Spinal cord (tissue), 10 donors: Measurements from ENCODE around the gene B4GALNT1. TPM values are rescaled to one million over a fixed set of nuclear protein-coding genes. Genes with fewer than 3 reads are reported as not detected.

Source experiments
- DNase-seq, 6 donors: peaks; one replicate each; pipeline versions ENCODE4 v3.0.0 to v3.0.0-alpha.2; 2013 to 2015; ENCODE audit warnings: low spot score in 6 of 6, low read depth in 4 of 6
- H3K27ac ChIP-seq: one replicate; pipeline ENCODE4 v1.5.1; 2013; ENCODE audit warnings: low read depth, low read length, control low read depth
- H3K27me3 ChIP-seq: one replicate; pipeline ENCODE4 v1.6.1; 2013; ENCODE audit warnings: low read length; ENCODE audit not compliant: control insufficient read depth, insufficient read depth
- H3K36me3 ChIP-seq: one replicate; pipeline ENCODE4 v1.6.1; 2013; ENCODE audit warnings: low read length; ENCODE audit not compliant: control insufficient read depth, insufficient read depth
- H3K4me1 ChIP-seq: one replicate; pipeline ENCODE4 v1.6.1; 2013; ENCODE audit warnings: low read length; ENCODE audit not compliant: control insufficient read depth, insufficient read depth
- H3K4me3 ChIP-seq: one replicate; pipeline ENCODE4 v1.5.1; 2013; ENCODE audit warnings: low read depth, low read length, control low read depth
- H3K9me3 ChIP-seq: one replicate; pipeline ENCODE4 v1.6.1; 2013; ENCODE audit warnings: low read length; ENCODE audit not compliant: control insufficient read depth, insufficient read depth
- WGBS: methylation state at CpG from one replicate; pipeline ENCODE4 v1.1.5; 2013; ENCODE audit warnings: missing lambda C conversion rate; ENCODE audit not compliant: insufficient coverage; 5-methylcytosine and 5-hydroxymethylcytosine counted together
- polyA plus RNA-seq, 2 donors: library from polyadenylated mRNA; unstranded; fragments of 120-200 nt; gene quantifications; one replicate each; pipeline ENCODE4 v1.2.1, GENCODE V29; 2013; ENCODE audit not compliant: insufficient read length in 2 of 2
- total RNA-seq, 2 donors: library from RNA; depleted of rRNA in 1 of 2; stranded (reverse); fragments of 120-200 nt in 1 of 2; fragments of >200 nt in 1 of 2; gene quantifications; one replicate each; pipeline versions ENCODE4 v1.2.3 to v1.2.4, GENCODE V29; 2013 to 2014
- donor health status: healthy.

B4GALNT1 gene
- total and polyA plus RNA-seq, 4 donors: 11.7 to 50.0 (median 32.7) TPM

DNA sequence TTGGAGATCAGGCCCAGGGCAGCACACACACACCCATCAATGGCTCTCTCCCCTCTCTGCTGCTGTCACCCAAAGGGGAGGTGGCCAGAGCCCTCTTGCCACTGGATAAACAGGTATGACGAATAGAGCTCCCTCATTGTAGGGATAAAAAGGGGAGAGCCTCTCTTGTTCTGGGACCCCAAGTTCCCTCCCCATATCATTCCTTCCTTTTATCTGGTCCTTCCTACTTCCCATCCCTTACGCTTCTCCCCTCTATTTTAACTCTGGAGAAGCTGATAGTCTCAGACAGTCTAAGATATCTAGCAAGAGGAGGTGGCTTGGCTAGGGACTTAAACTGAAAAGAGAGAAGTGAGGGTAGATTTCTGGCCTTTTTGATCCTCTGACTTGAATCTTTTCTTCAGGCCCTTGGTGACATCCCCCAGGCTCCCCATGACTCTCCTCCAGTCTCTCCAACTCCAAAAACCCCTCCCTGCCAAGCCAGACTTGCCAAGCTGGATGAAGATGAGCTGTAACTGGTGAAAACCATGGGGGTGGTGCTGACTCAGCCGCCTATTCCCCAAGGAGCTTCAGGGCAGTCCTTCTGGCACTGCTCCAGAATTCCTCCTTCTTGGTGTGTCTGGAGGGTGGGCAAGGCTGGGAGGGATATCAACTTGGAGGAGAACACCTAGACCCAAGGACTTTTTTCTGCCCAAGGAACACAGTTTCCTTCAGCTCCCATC, 16.5 kb downstream of the B4GALNT1 start:
- Histone ChIP-seq H3K27ac (no peak overlapping the region), H3K27me3 (peaks cover 29% of the 10 kb centered on the region)

DNA sequence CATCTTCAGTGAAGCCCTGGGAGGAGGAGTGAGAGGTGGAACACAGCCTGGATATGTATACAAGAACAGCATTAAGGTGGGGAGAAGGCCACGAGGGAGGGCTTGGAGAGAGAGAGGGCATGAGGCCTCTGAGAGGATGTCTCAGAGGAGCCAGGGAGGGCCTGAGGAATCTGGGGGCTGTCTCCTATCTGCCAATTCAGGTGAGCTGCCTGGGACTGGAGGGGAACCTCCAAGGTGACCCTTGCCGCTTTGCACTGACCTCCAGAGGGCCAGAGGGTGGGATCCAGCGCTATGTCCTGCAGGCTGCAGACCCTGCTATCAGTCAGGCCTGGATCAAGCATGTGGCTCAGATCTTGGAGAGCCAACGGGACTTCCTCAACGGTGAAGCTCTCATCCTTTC, 17.4 kb downstream of the B4GALNT1 start:
- peaks cover 20% of the 10 kb centered on the region for H3K27me3 ChIP-seq
- no peaks in the 10 kb centered on the region for H3K9me3 ChIP-seq
- DNase-seq: no peak
- H3K4me3 ChIP-seq: no peak overlapping the region
- H3K36me3 ChIP-seq: peaks cover 38% of the 10 kb centered on the region
- no peak overlapping the region for H3K27ac ChIP-seq
- 89% methylated on average over 5 of the region's 5 CpGs for WGBS
- H3K4me1 ChIP-seq: peaks cover 29% of the 10 kb centered on the region

More for the DNA sequence above, 16.5 kb downstream of the B4GALNT1 start:
- DNase-seq: no peak
- Histone ChIP-seq H3K36me3 (peaks cover 38% of the 10 kb centered on the region), H3K4me1 (peaks cover 33% of the 10 kb centered on the region), H3K9me3 (no peaks in the 10 kb centered on the region), H3K4me3 (no peak overlapping the region)
- WGBS: no CpG with 5 or more reads among the region's 3 CpGs

GRCh38 chr12:57614948-57615500, 18.0 kb downstream of the B4GALNT1 start:
- Histone ChIP-seq H3K4me1 (peaks cover 34% of the 10 kb centered on the region), H3K27ac (no peak overlapping the region), H3K36me3 (peaks cover 38% of the 10 kb centered on the region), H3K9me3 (no peaks in the 10 kb centered on the region), H3K4me3 (no peak overlapping the region), H3K27me3 (peaks cover 14% of the 10 kb centered on the region)
- WGBS: 93% methylated on average over 8 of the region's 11 CpGs
- DNase-seq: no peak

GRCh38 chr12:57614178-57614947, 18.6 kb downstream of the B4GALNT1 start:
- DNase-seq: peak in 2 of 6 donors; percentile 47 to 72
- Histone ChIP-seq H3K4me3 (no peak overlapping the region), H3K27me3 (peaks cover 7% of the 10 kb centered on the region), H3K9me3 (no peaks in the 10 kb centered on the region), H3K4me1 (peaks cover 30% of the 10 kb centered on the region), H3K36me3 (peaks cover 37% of the 10 kb centered on the region), H3K27ac (no peak overlapping the region)
- WGBS: 58% methylated on average over 8 of the region's 14 CpGs

DNA sequence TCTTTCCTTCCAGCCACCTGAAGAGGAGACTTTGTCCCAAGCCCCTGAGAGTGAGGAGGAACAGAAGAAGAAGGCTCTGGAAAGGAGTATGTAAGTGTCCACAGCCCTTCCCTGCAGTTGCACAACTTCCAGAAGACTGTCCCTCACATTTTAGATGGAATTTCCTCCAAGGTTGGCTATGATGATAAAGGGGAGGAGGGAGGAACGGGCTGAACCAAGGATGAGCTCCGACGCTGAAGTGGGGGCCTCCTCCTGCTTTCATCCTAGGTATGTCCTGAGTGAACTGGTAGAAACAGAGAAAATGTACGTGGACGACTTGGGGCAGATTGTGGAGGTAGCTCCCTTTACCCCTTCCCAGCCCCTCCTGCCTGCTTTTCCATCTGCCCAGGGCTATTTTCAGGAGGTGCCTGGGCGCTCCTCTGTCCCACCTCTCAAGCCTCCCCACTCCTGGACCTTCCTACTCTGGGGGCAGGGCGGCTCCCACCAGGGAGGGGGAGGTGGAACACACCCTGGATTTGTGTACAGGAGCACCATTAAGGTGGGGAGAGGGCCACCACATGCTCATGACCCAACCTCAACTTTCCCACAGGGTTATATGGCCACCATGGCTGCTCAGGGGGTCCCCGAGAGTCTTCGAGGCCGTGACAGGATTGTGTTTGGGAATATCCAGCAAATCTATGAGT, 19.4 kb downstream of the B4GALNT1 start:
- H3K27me3 ChIP-seq: peaks cover 2% of the 10 kb centered on the region
- H3K27ac ChIP-seq: no peak overlapping the region
- H3K36me3 ChIP-seq: peaks cover 45% of the 10 kb centered on the region
- 87% methylated on average over 6 of the region's 10 CpGs for WGBS
- no peak overlapping the region for H3K4me3 ChIP-seq
- peaks cover 30% of the 10 kb centered on the region for H3K4me1 ChIP-seq
- no peaks in the 10 kb centered on the region for H3K9me3 ChIP-seq
- no peak for DNase-seq

DNA sequence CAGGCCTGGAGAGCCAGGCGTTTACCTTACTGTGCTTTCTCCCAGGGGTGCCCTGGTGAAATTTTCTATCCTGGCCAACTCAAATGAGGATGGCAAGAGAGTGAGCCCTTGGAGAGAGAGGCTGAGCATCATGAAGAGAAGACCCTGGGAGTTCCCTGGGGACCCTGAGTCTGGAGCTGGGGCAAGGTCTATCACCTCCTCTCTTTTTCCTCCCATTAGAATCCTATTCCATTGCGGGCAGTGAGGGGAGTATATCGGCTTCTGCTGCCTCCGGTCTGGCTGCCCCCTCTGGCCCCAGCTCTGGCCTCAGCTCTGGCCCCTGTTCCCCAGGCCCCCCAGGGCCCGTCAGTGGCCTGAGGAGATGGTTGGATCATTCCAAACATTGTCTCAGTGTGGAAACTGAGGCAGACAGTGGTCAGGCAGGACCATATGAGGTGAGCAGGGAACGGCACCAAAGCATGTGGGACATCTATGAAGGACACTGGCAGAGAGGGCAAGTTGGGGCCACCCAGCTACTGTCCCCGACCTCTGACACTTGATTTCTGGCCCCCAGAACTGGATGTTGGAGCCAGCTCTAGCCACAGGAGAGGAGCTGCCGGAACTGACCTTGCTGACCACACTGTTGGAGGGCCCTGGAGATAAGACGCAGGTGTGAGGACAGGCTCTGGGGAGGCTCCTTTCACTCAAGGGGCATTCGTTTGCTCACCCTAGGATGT, 20.1 kb downstream of the B4GALNT1 start:
- Histone ChIP-seq H3K27ac (no peak overlapping the region), H3K4me1 (peaks cover 30% of the 10 kb centered on the region), H3K9me3 (no peaks in the 10 kb centered on the region), H3K36me3 (peaks cover 51% of the 10 kb centered on the region), H3K4me3 (no peak overlapping the region), H3K27me3 (peaks cover 1% of the 10 kb centered on the region)
- DNase-seq: no peak
- WGBS: 94% methylated on average over 7 of the region's 10 CpGs

- peak in 2 of 6 donors; percentile 38 to 56 for DNase-seq
- peaks cover 30% of the 10 kb centered on the region for H3K4me1 ChIP-seq
- peak overlapping the region; percentile 14 for H3K4me3 ChIP-seq
- H3K27ac ChIP-seq: no peak overlapping the region
- no peaks in the 10 kb centered on the region for H3K9me3 ChIP-seq
- H3K36me3 ChIP-seq: peaks cover 56% of the 10 kb centered on the region
- WGBS: 4% methylated on average over 10 of the region's 23 CpGs
- H3K27me3 ChIP-seq: no peaks in the 10 kb centered on the region
These were observed 20.9 kb downstream of the B4GALNT1 start for GRCh38 chr12:57611827-57612710.

DNA sequence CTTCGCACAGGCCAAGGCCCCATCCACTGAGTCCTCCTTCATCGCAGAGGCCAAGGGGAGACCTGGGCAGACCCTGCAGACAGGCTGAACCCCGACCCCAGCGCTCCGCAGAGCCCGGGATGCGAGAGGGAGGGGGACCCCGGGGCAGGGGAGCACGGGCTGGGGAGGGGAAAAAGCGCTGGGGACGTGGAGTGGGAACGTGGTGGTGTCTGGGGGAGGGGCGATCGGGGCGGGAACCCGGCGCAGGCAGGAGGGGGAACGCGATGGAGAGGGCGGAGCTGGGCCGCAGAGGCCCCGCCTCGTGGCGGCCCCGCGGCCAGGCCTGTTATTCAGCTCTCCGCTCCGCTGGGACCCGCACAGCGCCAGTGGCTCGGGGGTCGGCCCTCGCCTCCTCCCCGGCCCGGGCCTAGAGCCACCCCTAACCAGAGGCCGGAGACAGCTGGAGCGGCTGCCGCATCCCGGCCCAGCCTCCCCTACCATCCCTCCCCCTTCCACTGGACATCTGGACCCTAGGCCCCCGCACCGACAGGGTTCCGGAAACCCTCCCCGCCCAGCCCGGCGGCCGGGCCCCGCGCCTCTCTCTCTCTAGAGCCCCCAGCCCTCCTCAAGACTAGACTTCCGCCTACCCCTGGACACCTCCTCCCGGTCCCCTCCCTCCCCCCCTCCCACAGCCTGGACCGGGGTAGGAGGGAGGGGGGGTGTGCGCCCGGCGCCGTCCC, 21.7 kb downstream of the B4GALNT1 start, which contains the start of gene ARHGEF25:
ARHGEF25 (plus strand) TSS at position 328 of the 719 bp plus-strand sequence. CDS start 460 bp downstream, outside the sequence.
- no peaks in the 10 kb centered on the region for H3K27me3 ChIP-seq
- H3K4me1 ChIP-seq: peaks cover 30% of the 10 kb centered on the region
- H3K9me3 ChIP-seq: no peaks in the 10 kb centered on the region
- H3K27ac ChIP-seq: peak within 1 kb of the TSS; percentile 69
- peaks cover 60% of the 10 kb centered on the region for H3K36me3 ChIP-seq
- H3K4me3 ChIP-seq: peak within 1 kb of the TSS; percentile 68
- WGBS: 0% methylated on average over 42 of the region's 55 CpGs
- peak in 2 of 6 donors; percentile 91 for DNase-seq
